T-cell (primary cell): ENCODE measurements around the gene ADARB2. TPM values are rescaled to one million over a fixed set of nuclear protein-coding genes. Genes with fewer than 3 reads are reported as not detected.

Source experiments
- ATAC-seq, 4 experiments: fragments of 200-7000 bp in 3 of 4; fragments of 150-1000 bp in 1 of 4; cut with Tn5 transposase; replicated peaks in 1 of 4; 1 replicate in 3 of 4; 2 replicates in 1 of 4; pipeline ENCODE4 v1.10.0; 2021; ENCODE audit warnings: moderate library complexity in 3 of 4, mild to moderate bottlenecking in 2 of 4, moderate number of reproducible peaks in 1 of 4
- CTCF ChIA-PET, 2 donors: fragments of 300-600 bp; sonication (Branson Sonifier 250); formaldehyde crosslinking; loops; one replicate each; lab custom pipeline; 2022; ENCODE audit warnings: antibody characterized with exemption in 2 of 2; lab: Charles Lee
- POLR2A ChIA-PET, 2 donors: fragments of 300-600 bp; sonication (Branson Sonifier 250); formaldehyde crosslinking; loops; one replicate each; lab custom pipeline; 2022; ENCODE audit warnings: antibody characterized with exemption in 2 of 2; lab: Charles Lee
- DNase-seq, 35 experiments: peaks; one replicate each; pipeline versions ENCODE4 v3.0.0 to v3.0.0-alpha.2; 2013 to 2023
- H3K27ac ChIP-seq: one replicate; pipeline ENCODE4 v1.5.1; 2013; ENCODE audit warnings: low read length
- H3K27me3 ChIP-seq, 2 experiments: replicated peaks in 1 of 2; 1 replicate in 1 of 2; 2 replicates in 1 of 2; pipeline versions ENCODE4 v1.6.1 to v1.7.0; 2013; ENCODE audit warnings: low read length in 1 of 2, mixed read lengths in 1 of 2; ENCODE audit not compliant: control insufficient read depth in 2 of 2, insufficient read depth in 2 of 2; ENCODE audit errors: extremely low read depth in 1 of 2
- H3K36me3 ChIP-seq, 2 donors: 1 replicate in 1 of 2; 2 replicates in 1 of 2; pipeline versions ENCODE4 v1.6.1 to v1.7.0; 2013; ENCODE audit warnings: low read length in 1 of 2; ENCODE audit not compliant: control insufficient read depth in 2 of 2, insufficient read depth in 1 of 2; ENCODE audit errors: extremely low read depth in 1 of 2
- H3K4me1 ChIP-seq, 2 experiments: 1 replicate in 1 of 2; 2 replicates in 1 of 2; pipeline versions ENCODE4 v1.6.1 to v1.7.0; 2013; ENCODE audit warnings: low read length in 2 of 2, mixed read lengths in 1 of 2; ENCODE audit not compliant: insufficient read depth in 2 of 2, control insufficient read depth in 1 of 2; ENCODE audit errors: extremely low read depth in 1 of 2
- H3K4me3 ChIP-seq, 2 donors: 1 replicate in 1 of 2; 2 replicates in 1 of 2; pipeline versions ENCODE4 v1.5.1 to v1.7.0; 2013; ENCODE audit warnings: mild to moderate bottlenecking in 2 of 2, low read length in 1 of 2, moderate library complexity in 1 of 2; ENCODE audit not compliant: control insufficient read depth in 1 of 2; ENCODE audit errors: extremely low read depth in 1 of 2
- H3K9me3 ChIP-seq: 2 replicates; pipeline ENCODE4 v1.7.0; 2013
- H3K27ac Mint-ChIP-seq, 2 donors: one replicate each; pipeline ENCODE4 v1.8.0; 2020 to 2021; ENCODE audit warnings: mild to moderate bottlenecking in 2 of 2, mixed read lengths in 2 of 2
- H3K27me3 Mint-ChIP-seq, 2 donors: one replicate each; pipeline ENCODE4 v1.8.0; 2021 to 2022; ENCODE audit warnings: mixed read lengths in 2 of 2
- H3K36me3 Mint-ChIP-seq: one replicate; pipeline ENCODE4 v1.8.0; 2021; ENCODE audit warnings: mixed read lengths
- H3K4me1 Mint-ChIP-seq, 3 donors: one replicate each; pipeline ENCODE4 v1.8.0; 2020 to 2022; ENCODE audit warnings: mixed read lengths in 3 of 3, mild to moderate bottlenecking in 1 of 3
- H3K4me3 Mint-ChIP-seq, 3 donors: one replicate each; pipeline ENCODE4 v1.8.0; 2020 to 2022; ENCODE audit warnings: mild to moderate bottlenecking in 3 of 3, mixed read lengths in 3 of 3, moderate library complexity in 3 of 3
- H3K9me3 Mint-ChIP-seq, 3 donors: one replicate each; pipeline ENCODE4 v1.8.0; 2020 to 2022; ENCODE audit warnings: mixed read lengths in 3 of 3
- WGBS: methylation state at CpG from one replicate; pipeline ENCODE4 v1.1.5; 2013; ENCODE audit warnings: missing lambda C conversion rate; ENCODE audit not compliant: insufficient coverage; 5-methylcytosine and 5-hydroxymethylcytosine counted together
- total RNA-seq, 35 experiments: library from RNA in 6 of 35; stranded (reverse) in 6 of 35; fragments of 120-200 nt in 1 of 35; gene quantifications; one replicate each; pipeline versions ENCODE4 v1.2.1 to v1.2.4 and lab custom pipeline; 2013 to 2026

Gene ADARB2
- total RNA-seq, 5 donors from 2014 or later (not counting 1 experiment from before 2014, with no cell fraction given) = 0.07 to 4.0 (median 0.41) TPM

DNA sequence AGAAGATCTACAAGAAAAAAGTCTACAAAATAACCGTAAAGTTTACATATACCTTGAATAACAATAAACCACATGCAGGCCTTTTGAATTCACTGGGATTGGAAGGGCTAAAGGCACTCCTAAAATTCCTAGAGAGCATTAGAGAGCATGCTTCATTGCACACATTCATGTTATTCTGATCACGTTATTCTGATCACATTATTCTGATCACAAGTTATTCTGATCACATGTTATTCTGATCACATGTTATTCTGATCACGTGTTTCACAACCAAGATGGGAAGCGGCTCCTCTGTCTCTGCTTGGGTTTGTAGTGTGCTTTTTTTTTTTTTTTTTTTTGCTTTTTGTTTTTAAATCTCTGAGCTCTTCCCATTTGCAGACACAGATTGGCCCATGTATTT, 20.5 kb downstream of the ADARB2 start:
- Histone ChIP-seq H3K27me3 (peaks cover 0 to 39% of the 10 kb centered on the region in 2 experiments), H3K36me3 (no peaks in the 10 kb centered on the region), H3K4me3 (no peak overlapping the region), H3K27ac (no peak overlapping the region), H3K9me3 (no peaks in the 10 kb centered on the region), H3K4me1 (no peaks in the 10 kb centered on the region)
- ATAC-seq (no peak), DNase-seq (no peak)
- Mint-ChIP-seq H3K4me3 (no peak overlapping the region), H3K36me3 (no peaks in the 10 kb centered on the region), H3K9me3 (peaks cover 0 to 4% (median 0%) of the 10 kb centered on the region in 3 donors), H3K4me1 (peaks cover 0 to 4% (median 3%) of the 10 kb centered on the region in 3 donors), H3K27me3 (peaks cover 53 to 71% of the 10 kb centered on the region in 2 donors), H3K27ac (no peak overlapping the region)
- ChIA-PET POLR2A (interaction anchor here in 1 of 2 donors (0.6 kb wide), 1 partner anchor 1315 kb away, joined by 4 read pairs; no protein-coding TSS in a partner anchor), CTCF (no interaction called here)
- WGBS = 80% methylated on average over 1 of the region's 4 CpGs

GRCh38 chr10:1715821-1716220, 21.5 kb downstream of the ADARB2 start:
- H3K27me3 Mint-ChIP-seq = peaks cover 59 to 80% of the 10 kb centered on the region in 2 donors
- Histone ChIP-seq H3K4me1 (no peaks in the 10 kb centered on the region), H3K27me3 (peaks cover 0 to 44% of the 10 kb centered on the region in 2 experiments), H3K27ac (no peak overlapping the region), H3K36me3 (no peaks in the 10 kb centered on the region), H3K4me3 (no peak overlapping the region), H3K9me3 (no peaks in the 10 kb centered on the region)
- H3K4me1 Mint-ChIP-seq = peaks cover 0 to 4% (median 3%) of the 10 kb centered on the region in 3 donors
- peak in 1 of 4 experiments; percentile 16 for ATAC-seq
- WGBS = 50% methylated on average over 18 of the region's 18 CpGs
- no peaks in the 10 kb centered on the region for H3K36me3 Mint-ChIP-seq
- ChIA-PET POLR2A (no interaction called here), CTCF (no interaction called here)
- H3K4me3 Mint-ChIP-seq = no peak overlapping the region
- DNase-seq = peak in 2 of 35 experiments; percentile 6 to 12
- H3K27ac Mint-ChIP-seq = peak overlapping the region in 1 of 2 donors; percentile 47
- peaks cover 0 to 4% (median 0%) of the 10 kb centered on the region in 3 donors for H3K9me3 Mint-ChIP-seq

DNA sequence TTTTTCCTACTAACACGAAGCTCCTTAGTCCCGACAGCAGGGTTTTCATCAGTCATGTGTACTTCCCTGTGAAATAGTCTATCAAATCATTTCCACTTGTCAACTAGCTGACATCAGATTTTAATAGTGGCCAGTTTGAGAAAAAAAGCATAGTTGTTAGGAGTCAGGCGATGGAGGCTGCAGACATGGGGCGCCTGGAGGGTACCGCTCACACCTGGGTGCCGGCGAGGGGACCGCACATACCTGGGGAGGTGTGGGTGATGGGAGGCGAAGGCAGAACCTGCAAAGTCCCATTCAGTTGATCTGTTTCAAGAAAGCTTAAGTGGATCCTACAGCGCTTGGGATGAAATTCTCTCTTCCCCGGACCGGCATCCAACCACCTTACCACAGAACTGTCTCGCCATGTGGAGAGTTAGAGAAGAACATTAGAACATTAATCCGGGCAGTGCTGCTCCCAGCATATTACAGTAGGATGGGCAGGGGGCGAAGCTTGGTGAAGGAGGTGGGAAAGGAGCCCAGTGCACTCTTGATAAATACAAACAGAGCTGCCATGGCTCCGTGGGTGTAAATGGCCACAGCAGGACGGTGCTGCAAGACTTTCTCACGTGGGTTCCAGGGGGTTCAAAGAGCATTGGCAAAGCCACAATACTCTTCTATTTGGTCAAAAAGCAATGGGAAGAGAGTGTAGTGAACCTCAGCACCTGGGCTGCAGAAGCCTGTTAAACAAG, 24.2 kb downstream of the ADARB2 start:
- no peaks in the 10 kb centered on the region for H3K36me3 ChIP-seq
- Mint-ChIP-seq H3K4me3 (no peak overlapping the region), H3K36me3 (no peaks in the 10 kb centered on the region), H3K4me1 (peaks cover 0 to 4% (median 4%) of the 10 kb centered on the region in 3 donors), H3K9me3 (peaks cover 0 to 4% (median 0%) of the 10 kb centered on the region in 3 donors), H3K27ac (no peak overlapping the region), H3K27me3 (peaks cover 62 to 73% of the 10 kb centered on the region in 2 donors)
- H3K4me1 ChIP-seq = no peaks in the 10 kb centered on the region
- no peak for DNase-seq
- WGBS = 75% methylated on average over 11 of the region's 18 CpGs
- H3K4me3 ChIP-seq = no peak overlapping the region
- no peak for ATAC-seq
- ChIA-PET CTCF (no interaction called here), POLR2A (no interaction called here)
- no peak overlapping the region for H3K27ac ChIP-seq
- H3K27me3 ChIP-seq = peaks cover 0 to 52% of the 10 kb centered on the region in 2 experiments
- no peaks in the 10 kb centered on the region for H3K9me3 ChIP-seq

- no peaks in the 10 kb centered on the region for H3K9me3 ChIP-seq
- WGBS = no CpG with 5 or more reads among the region's 7 CpGs
- CTCF ChIA-PET = no interaction called here
- H3K27ac ChIP-seq = no peak overlapping the region
- DNase-seq (no peak), ATAC-seq (no peak)
- H3K4me3 ChIP-seq = no peak overlapping the region
- peaks cover 0 to 3% of the 10 kb centered on the region in 2 experiments for H3K4me1 ChIP-seq
- Mint-ChIP-seq H3K27me3 (peaks cover 54 to 65% of the 10 kb centered on the region in 2 donors), H3K27ac (no peak overlapping the region), H3K4me1 (peaks cover 2 to 11% (median 7%) of the 10 kb centered on the region in 3 donors), H3K9me3 (peaks cover 0 to 4% (median 3%) of the 10 kb centered on the region in 3 donors), H3K4me3 (no peak overlapping the region), H3K36me3 (no peaks in the 10 kb centered on the region)
- peaks cover 0 to 50% of the 10 kb centered on the region in 2 experiments for H3K27me3 ChIP-seq
- POLR2A ChIA-PET = no interaction called here
- no peaks in the 10 kb centered on the region for H3K36me3 ChIP-seq
Measured at GRCh38 chr10:1712314-1712713, 25.0 kb downstream of the ADARB2 start.

DNA sequence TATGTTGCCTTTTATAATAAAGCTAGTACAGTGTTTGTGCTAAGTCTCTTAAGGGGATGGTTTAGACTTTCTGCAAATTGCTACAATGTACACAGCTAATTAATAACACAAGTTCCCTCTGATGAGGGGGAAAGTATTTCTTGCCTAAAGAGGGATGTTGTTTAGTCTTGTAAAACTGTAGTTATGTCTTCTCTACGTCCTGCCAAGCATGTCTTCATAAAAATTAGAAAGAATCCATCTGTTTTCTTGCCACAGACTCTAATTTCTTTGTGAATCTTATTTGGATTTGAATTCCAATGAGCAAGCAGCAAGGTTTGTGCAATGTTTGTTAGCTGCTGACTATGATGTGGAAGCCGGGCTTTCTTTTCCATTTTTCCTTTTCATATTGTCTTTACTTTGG, 28.2 kb downstream of the ADARB2 start:
- peaks cover 0 to 51% of the 10 kb centered on the region in 2 experiments for H3K27me3 ChIP-seq
- H3K4me3 ChIP-seq = no peak overlapping the region
- CTCF ChIA-PET = interaction anchor here in 1 of 2 donors (0.6 to 0.9 kb wide), 2 partner anchors 15 to 53 kb away, joined by 3 read pairs; no protein-coding TSS in a partner anchor
- ATAC-seq (no peak), DNase-seq (no peak)
- peaks cover 0 to 17% of the 10 kb centered on the region in 2 experiments for H3K4me1 ChIP-seq
- H3K27ac ChIP-seq = no peak overlapping the region
- no peaks in the 10 kb centered on the region for H3K36me3 ChIP-seq
- Mint-ChIP-seq H3K27ac (no peak overlapping the region), H3K4me3 (no peak overlapping the region), H3K27me3 (peaks cover 44 to 51% of the 10 kb centered on the region in 2 donors), H3K36me3 (no peaks in the 10 kb centered on the region), H3K4me1 (peaks cover 13 to 26% (median 18%) of the 10 kb centered on the region in 3 donors), H3K9me3 (peaks cover 0 to 11% (median 0%) of the 10 kb centered on the region in 3 donors)
- H3K9me3 ChIP-seq = no peaks in the 10 kb centered on the region
- POLR2A ChIA-PET = interaction anchor here in 1 of 2 donors (0.6 kb wide), 1 partner anchor 382 kb away, joined by 4 read pairs; no protein-coding TSS in a partner anchor
- WGBS = no CpG with 5 or more reads among the region's 2 CpGs

DNA sequence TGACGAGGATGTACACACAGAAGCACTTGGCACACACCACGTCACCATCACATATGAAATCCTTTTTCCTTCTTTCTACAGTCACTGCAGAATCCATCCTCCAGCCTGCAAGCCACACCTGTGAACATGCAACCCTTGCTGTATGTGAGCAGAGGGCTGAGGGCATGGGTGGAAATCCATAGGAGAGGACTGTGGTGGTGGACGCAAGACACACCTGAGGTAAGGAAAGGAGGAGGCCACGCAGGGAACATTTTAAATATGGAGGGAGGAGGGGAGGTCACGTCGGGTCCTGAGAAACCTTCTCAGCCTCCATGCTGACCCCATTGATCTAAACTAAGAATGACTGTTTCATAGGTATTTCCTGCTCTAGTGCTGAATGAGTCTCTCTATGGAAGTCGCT, 28.6 kb downstream of the ADARB2 start:
- peaks cover 44 to 49% of the 10 kb centered on the region in 2 donors for H3K27me3 Mint-ChIP-seq

More for the DNA sequence above, 28.6 kb downstream of the ADARB2 start:
- Histone ChIP-seq H3K27me3 (peaks cover 0 to 55% of the 10 kb centered on the region in 2 experiments), H3K27ac (no peak overlapping the region), H3K4me3 (no peak overlapping the region), H3K36me3 (no peaks in the 10 kb centered on the region), H3K4me1 (peaks cover 0 to 17% of the 10 kb centered on the region in 2 experiments), H3K9me3 (no peaks in the 10 kb centered on the region)
- peaks cover 0 to 11% (median 0%) of the 10 kb centered on the region in 3 donors for H3K9me3 Mint-ChIP-seq
- no CpG with 5 or more reads among the region's 7 CpGs for WGBS
- no peak overlapping the region for H3K4me3 Mint-ChIP-seq
- ATAC-seq (no peak), DNase-seq (no peak)
- ChIA-PET POLR2A (interaction anchor here in 1 of 2 donors (0.6 kb wide), 1 partner anchor 383 kb away, joined by 4 read pairs; no protein-coding TSS in a partner anchor), CTCF (interaction anchor here in 1 of 2 donors (0.6 kb wide), 1 partner anchor 53 kb away, joined by 3 read pairs; no protein-coding TSS in a partner anchor)
- peaks cover 13 to 26% (median 18%) of the 10 kb centered on the region in 3 donors for H3K4me1 Mint-ChIP-seq
- no peaks in the 10 kb centered on the region for H3K36me3 Mint-ChIP-seq
- H3K27ac Mint-ChIP-seq = no peak overlapping the region
